ENCODE results near the gene KIR3DL2. TPM values are rescaled to one million over a fixed set of nuclear protein-coding genes. Genes with fewer than 3 reads are reported as not detected.

Gene KIR3DL2
- total RNA-seq = not detected in 2 replicates

DNA sequence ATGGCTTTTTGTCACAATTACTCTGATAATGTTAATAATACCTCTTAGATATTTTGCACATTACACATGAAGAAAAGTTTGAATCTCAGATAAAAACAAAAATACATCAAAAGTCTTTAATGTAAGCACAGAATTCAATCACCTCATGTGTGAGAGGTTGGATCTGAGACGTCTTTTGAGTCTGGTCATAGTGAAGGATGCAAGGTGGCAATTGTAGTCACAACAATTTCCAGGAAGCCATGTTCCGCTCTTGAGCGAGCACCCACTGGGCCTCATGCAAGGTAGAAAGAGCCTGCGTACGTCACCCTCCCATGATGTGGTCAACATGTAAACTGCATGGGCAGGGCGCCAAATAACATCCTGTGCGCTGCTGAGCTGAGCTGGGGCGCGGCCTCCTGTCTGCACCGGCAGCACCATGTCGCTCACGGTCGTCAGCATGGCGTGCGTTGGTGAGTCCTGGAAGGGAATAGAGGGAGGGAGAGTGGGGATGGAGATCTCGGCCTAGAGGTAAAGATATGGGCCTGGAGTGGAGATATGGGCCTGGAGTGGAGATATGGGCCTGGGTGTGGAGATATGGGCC, at the start of gene KIR3DL2:
TSS of gene KIR3DL2 (plus strand) at position 383 of the 580 bp plus-strand sequence. CDS start at position 416, 33 bp downstream.

DNA sequence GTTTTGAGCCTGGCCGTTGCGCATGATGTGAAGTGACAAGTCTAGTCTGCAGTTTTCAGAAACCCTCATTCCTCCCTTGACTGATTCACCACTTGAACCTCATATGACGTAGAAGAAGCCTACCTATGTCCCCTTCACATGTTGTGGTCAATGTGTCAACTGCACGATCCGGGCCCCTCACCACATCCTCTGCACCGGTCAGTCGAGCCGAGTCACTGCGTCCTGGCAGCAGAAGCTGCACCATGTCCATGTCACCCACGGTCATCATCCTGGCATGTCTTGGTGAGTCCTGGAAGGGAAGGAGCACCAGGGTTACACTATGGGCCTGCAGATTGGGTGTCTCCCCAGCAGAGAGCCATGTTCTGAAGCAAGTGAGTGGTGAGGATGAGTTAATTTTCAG, 46.8 kb upstream of the KIR3DL2 start, which contains the start of gene KIR2DL4:
TSS of gene KIR2DL4 (plus strand) at position 201 of the 400 bp plus-strand sequence. CDS start at position 243, 42 bp downstream.

DNA sequence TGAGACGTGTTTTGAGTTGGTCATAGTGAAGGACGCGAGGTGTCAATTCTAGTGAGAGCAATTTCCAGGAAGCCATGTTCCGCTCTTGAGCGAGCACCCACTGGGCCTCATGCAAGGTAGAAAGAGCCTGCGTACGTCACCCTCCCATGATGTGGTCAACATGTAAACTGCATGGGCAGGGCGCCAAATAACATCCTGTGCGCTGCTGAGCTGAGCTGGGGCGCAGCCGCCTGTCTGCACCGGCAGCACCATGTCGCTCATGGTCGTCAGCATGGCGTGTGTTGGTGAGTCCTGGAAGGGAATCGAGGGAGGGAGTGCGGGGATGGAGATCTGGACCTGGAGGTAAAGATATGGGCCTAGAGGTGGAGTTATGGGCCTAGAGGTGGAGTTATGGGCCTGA, 34.0 kb upstream of the KIR3DL2 start, which contains the start of gene KIR3DL1:
TSS of gene KIR3DL1 (plus strand) at position 218 of the 400 bp plus-strand sequence.

DNA sequence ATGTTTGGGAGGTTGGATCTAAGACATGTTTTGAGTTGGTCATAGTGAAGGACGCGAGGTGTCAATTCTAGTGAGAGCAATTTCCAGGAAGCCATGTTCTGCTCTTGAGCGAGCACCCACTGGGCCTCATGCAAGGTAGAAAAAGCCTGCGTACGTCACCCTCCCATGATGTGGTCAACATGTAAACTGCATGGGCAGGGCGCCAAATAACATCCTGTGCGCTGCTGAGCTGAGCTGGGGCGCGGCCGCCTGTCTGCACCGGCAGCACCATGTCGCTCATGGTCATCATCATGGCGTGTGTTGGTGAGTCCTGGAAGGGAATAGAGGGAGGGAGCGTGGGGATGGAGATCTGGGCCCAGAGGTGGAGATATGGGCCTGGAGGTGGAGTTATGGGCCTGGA, 17.7 kb upstream of the KIR3DL2 start, which contains the start of gene KIR2DS4:
TSS of gene KIR2DS4 (plus strand) at position 181 of the 400 bp plus-strand sequence.

DNA sequence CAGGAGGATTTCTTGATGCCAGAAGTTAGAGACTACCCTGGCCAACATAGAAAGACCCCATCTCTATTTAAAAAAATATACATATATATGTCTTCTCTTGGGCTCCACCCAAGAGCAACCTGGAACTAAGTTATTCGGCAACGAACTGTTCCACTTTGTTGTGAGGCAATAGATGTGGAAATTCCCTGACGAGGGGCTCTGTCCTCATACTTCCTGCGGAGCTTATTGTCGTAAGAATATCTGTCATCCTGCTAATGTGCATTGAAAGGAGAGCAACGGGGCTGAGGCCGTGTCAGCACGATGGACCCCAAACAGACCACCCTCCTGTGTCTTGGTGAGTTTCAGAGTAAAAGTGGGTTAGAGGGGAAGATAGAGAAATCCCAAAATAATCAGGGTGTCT, 23.7 kb downstream of the KIR3DL2 start, which contains the start of gene FCAR:
TSS of gene FCAR (plus strand) at position 246 of the 400 bp plus-strand sequence. CDS start at position 301, 55 bp downstream.

DNA sequence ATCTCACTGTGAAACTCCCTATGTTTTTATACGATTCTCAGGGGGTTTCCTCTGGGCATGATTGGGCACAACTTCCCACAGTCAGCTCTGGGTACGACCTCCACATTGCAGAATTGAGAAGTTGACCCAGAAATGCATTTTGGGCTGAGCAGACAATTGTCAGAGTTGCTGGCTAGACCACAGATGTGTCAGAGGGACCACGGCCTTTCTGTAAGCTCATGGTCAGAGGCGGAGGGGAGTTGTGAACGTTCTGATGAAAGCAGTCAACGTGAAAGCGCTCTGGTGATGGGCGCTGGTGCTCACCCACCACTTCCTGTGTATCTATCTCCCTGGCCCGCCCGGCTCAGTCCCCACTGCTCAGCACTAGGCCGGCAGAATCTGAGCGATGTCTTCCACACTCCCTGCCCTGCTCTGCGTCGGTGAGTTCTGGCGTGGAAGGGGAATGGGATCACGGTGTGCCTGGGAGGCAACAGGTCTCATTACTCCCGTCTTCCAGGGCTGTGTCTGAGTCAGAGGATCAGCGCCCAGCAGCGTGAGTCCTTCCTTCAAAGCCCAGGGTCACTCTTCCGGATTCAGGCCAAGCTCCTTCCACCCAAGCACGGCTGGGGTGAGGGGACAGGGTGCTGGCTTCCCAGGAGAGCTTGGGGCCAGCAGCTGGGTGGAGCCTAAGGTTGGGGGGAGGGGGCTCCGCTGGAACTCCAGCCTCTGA, 55.7 kb downstream of the KIR3DL2 start, which contains the start of gene NCR1:
TSS of gene NCR1 (plus strand) at position 346 of the 709 bp plus-strand sequence. CDS start at position 386, 40 bp downstream.

Other genes starting within 250 kb of the KIR3DL2 start
- not detected in 2 replicates for gene LILRB1, start 220.0 kb upstream of the KIR3DL2 start, total RNA-seq
- gene LILRB4, start 187.5 kb upstream of the KIR3DL2 start, total RNA-seq = not detected in 2 replicates
- gene KIR3DL3, start 126.0 kb upstream of the KIR3DL2 start, total RNA-seq = not detected in 2 replicates
- gene KIR2DL3, start 111.9 kb upstream of the KIR3DL2 start, total RNA-seq = not detected in 2 replicates
- gene KIR2DL1, start 80.7 kb upstream of the KIR3DL2 start, total RNA-seq = not detected in 2 replicates
- not detected in 2 replicates for gene KIR2DL4, start 46.8 kb upstream of the KIR3DL2 start, total RNA-seq
- gene KIR3DL1, start 34.0 kb upstream of the KIR3DL2 start, total RNA-seq = not detected in 2 replicates
- not detected in 2 replicates for gene KIR2DS4, start 17.8 kb upstream of the KIR3DL2 start, total RNA-seq
- not detected in 2 replicates for gene FCAR, start 23.8 kb downstream of the KIR3DL2 start, total RNA-seq
- not detected in 2 replicates for gene NCR1, start 55.7 kb downstream of the KIR3DL2 start, total RNA-seq
- not detected in 2 replicates for gene NLRP7, start 97.1 kb downstream of the KIR3DL2 start, total RNA-seq
- 0.77 and 0.85 TPM in 2 replicates for gene NLRP2, start 115.9 kb downstream of the KIR3DL2 start, total RNA-seq
- not detected in 2 replicates for gene GP6, start 187.8 kb downstream of the KIR3DL2 start, total RNA-seq
- 10.0 and 11.3 TPM in 2 replicates for gene RDH13, start 212.7 kb downstream of the KIR3DL2 start, total RNA-seq
- 0.56 and 1.3 TPM in 2 replicates for gene EPS8L1, start 225.4 kb downstream of the KIR3DL2 start, total RNA-seq